ENCODE results near the gene TUBB2B. TPM values are rescaled to one million over a fixed set of nuclear protein-coding genes. Genes with fewer than 3 reads are reported as not detected.

Gene TUBB2B
- polyA plus RNA-seq, 1 experiment, result 4.7 TPM

- TF ChIP-seq, protein P1, sequence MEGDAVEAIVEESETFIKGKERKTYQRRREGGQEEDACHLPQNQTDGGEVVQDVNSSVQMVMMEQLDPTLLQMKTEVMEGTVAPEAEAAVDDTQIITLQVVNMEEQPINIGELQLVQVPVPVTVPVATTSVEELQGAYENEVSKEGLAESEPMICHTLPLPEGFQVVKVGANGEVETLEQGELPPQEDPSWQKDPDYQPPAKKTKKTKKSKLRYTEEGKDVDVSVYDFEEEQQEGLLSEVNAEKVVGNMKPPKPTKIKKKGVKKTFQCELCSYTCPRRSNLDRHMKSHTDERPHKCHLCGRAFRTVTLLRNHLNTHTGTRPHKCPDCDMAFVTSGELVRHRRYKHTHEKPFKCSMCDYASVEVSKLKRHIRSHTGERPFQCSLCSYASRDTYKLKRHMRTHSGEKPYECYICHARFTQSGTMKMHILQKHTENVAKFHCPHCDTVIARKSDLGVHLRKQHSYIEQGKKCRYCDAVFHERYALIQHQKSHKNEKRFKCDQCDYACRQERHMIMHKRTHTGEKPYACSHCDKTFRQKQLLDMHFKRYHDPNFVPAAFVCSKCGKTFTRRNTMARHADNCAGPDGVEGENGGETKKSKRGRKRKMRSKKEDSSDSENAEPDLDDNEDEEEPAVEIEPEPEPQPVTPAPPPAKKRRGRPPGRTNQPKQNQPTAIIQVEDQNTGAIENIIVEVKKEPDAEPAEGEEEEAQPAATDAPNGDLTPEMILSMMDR (IDR thresholded peaks at IDR 0.05; ENCODE audit: low read depth, low read length), result no peak
- Histone ChIP-seq H3K27ac (ENCODE audit: low read depth, low read length) (no peak overlapping the region), H3K27me3 (ENCODE audit: control insufficient read depth, insufficient read depth, low read length) (peaks cover 15% of the 10 kb centered on the region), H3K4me3 (ENCODE audit: low read depth, low read length) (no peak overlapping the region), H3K9me3 (ENCODE audit: control insufficient read depth, insufficient read depth, low read length) (peaks cover 4% of the 10 kb centered on the region; the same call in 1 of the 2 replicates)
- DNase-seq (ENCODE audit: low read depth, low spot score), result no peak
- CTCF ChIA-PET, result interaction anchor here (0.8 to 6.8 kb wide), 16 partner anchors 19 to 726 kb away, joined by 3 to 119 read pairs (median 6); partner anchors contain the start of genes RIPK1 and TUBB2A
- POLR2A ChIA-PET, result interaction anchor here (2.7 kb wide), 1 partner anchor 95 kb away, joined by 16 read pairs; the partner anchor contains the start of gene TUBB2A
Measured at GRCh38 chr6:3252369-3252768, 24.9 kb upstream of the TUBB2B start.

GRCh38 chr6:3251462-3252314 lies 24.2 kb upstream of the TUBB2B start:
- ChIA-PET POLR2A (interaction anchor here (0.6 to 2.7 kb wide), 4 partner anchors 55 to 252 kb away, joined by 3 to 16 read pairs (median 4); partner anchors contain the start of gene TUBB2A), CTCF (interaction anchor here (0.5 to 6.8 kb wide), 42 partner anchors 9 to 727 kb away, joined by 3 to 119 read pairs (median 4); partner anchors contain the start of genes BPHL, RIPK1 and TUBB2A)
- peak; percentile 42 for DNase-seq (ENCODE audit: low read depth, low spot score)
- no peak overlapping the region for H3K4me3 ChIP-seq (ENCODE audit: low read depth, low read length)
- TF ChIP-seq, protein P1 (IDR thresholded peaks at IDR 0.05; ENCODE audit: low read depth, low read length), result peak; percentile 99
- H3K27ac ChIP-seq (ENCODE audit: low read depth, low read length), result no peak overlapping the region
- peaks cover 12% of the 10 kb centered on the region for H3K27me3 ChIP-seq (ENCODE audit: control insufficient read depth, insufficient read depth, low read length)
- peaks cover 4% of the 10 kb centered on the region; the same call in 1 of the 2 replicates for H3K9me3 ChIP-seq (ENCODE audit: control insufficient read depth, insufficient read depth, low read length)

DNA sequence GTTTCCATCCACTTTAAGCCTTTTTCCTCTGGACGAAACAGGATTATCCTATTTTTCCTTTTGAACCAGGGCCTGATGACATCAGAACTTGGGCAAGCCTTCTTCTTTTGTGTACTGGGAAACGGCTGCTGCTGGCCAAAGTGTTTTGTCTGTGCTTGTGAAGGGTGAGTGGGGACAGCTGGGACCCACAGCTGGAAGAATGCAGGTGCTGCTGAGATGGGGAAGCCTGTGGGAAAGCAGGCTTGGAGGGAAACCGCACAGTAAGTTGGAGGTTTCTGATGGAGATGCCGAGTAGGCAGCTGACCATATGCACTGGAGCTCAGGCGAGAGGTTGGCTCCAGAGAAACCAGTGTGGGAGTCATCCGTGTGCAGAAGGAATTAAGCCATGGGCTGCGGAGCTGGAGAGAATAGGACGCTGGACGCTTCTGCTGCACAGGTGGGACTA lies 22.8 kb upstream of the TUBB2B start:
- DNase-seq (ENCODE audit: low read depth, low spot score), result peak; percentile 6
- CTCF ChIA-PET, result interaction anchor here (1.7 to 6.8 kb wide), 10 partner anchors 10 to 180 kb away, joined by 4 to 119 read pairs (median 14); partner anchors contain the start of gene TUBB2A
- no peak overlapping the region for H3K4me3 ChIP-seq (ENCODE audit: low read depth, low read length)
- H3K27me3 ChIP-seq (ENCODE audit: control insufficient read depth, insufficient read depth, low read length), result peaks cover 4% of the 10 kb centered on the region
- TF ChIP-seq, protein P1 (IDR thresholded peaks at IDR 0.05; ENCODE audit: low read depth, low read length), result no peak
- H3K27ac ChIP-seq (ENCODE audit: low read depth, low read length), result no peak overlapping the region
- POLR2A ChIA-PET, result interaction anchor here (2.7 kb wide), 1 partner anchor 93 kb away, joined by 16 read pairs; the partner anchor contains the start of gene TUBB2A
- peaks cover 4% of the 10 kb centered on the region; the same call in 1 of the 2 replicates for H3K9me3 ChIP-seq (ENCODE audit: control insufficient read depth, insufficient read depth, low read length)

GRCh38 chr6:3249821-3250220 lies 22.4 kb upstream of the TUBB2B start:
- no peak for DNase-seq (ENCODE audit: low read depth, low spot score)
- ChIA-PET CTCF (interaction anchor here (2.2 to 6.8 kb wide), 8 partner anchors 11 to 180 kb away, joined by 5 to 119 read pairs (median 16); partner anchors contain the start of gene TUBB2A), POLR2A (interaction anchor here (2.7 kb wide), 1 partner anchor 92 kb away, joined by 16 read pairs; the partner anchor contains the start of gene TUBB2A)
- Histone ChIP-seq H3K4me3 (ENCODE audit: low read depth, low read length) (no peak overlapping the region), H3K9me3 (ENCODE audit: control insufficient read depth, insufficient read depth, low read length) (peaks cover 4% of the 10 kb centered on the region; the same call in 1 of the 2 replicates), H3K27ac (ENCODE audit: low read depth, low read length) (no peak overlapping the region), H3K27me3 (ENCODE audit: control insufficient read depth, insufficient read depth, low read length) (peaks cover under 1% of the 10 kb centered on the region)
- TF ChIP-seq, protein P1 (IDR thresholded peaks at IDR 0.05; ENCODE audit: low read depth, low read length), result no peak

All from AG04450 (cell line).